Measurements from ENCODE around the gene IMPA2. TPM values are rescaled to one million over a fixed set of nuclear protein-coding genes. Genes with fewer than 3 reads are reported as not detected.

Gene IMPA2
- total RNA-seq, 1 experiment from 2014 or later, result 37.6 TPM

DNA sequence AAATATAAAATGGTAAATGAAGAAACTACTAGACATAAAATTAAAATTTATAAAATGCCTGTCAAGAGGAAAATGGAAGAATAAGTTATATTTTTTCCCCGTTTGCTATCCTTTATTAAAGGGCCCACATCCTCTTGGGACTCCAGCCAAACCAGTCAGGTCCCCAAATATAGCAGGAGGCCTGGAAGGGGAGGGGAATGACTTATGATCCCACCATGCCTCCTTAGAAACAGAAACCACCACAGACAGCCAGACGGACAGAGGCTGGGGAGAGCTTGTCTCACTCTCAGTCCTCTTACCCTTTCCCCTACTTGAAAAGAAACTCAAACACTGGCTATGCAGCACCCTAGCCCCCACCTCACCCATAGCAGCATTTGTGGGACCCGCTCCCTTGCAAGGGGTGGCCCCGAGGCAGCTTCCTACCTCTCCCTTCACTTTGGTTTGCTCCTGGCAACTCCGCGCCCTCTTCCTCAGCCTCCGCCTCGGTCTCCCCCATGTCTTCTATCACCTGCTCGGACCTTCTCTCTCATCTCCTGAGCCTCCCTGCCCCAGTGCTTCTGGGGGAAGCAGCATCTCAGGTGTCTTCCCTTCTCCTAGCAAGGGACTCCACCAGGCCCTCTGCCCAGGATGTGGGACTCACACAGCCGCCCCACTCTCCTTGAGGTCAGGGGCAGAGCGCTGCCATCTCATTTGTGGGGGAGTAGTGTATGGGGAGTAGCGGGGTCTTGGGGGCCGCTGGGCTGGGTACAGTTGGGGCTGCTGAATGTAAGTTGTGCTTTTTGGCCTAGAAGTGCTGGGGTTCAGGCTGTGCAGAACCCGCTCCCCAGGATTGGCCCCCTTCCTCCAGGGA lies 75.0 kb downstream of the IMPA2 start:
- intact Hi-C loops (cut with micrococcal nuclease; ENCODE audit: unreplicated experiment), result no loop called here
- no peak for ATAC-seq
- Histone ChIP-seq H3K27ac (ENCODE audit: low read length) (no peak overlapping the region), H3K9me3 (ENCODE audit: control insufficient read depth, insufficient read depth, low read depth, low read length) (no peaks in the 10 kb centered on the region), H3K36me3 (ENCODE audit: control insufficient read depth, insufficient read depth, low read length) (no peaks in the 10 kb centered on the region), H3K27me3 (ENCODE audit: control insufficient read depth, insufficient read depth, low read length) (no peaks in the 10 kb centered on the region), H3K4me3 (ENCODE audit: low read depth in 2 of 2, low read length in 2 of 2) (no peak overlapping the region), H3K4me1 (ENCODE audit: control insufficient read depth, insufficient read depth, low read length) (no peaks in the 10 kb centered on the region)
- POLR2A ChIA-PET, result interaction anchor here (0.7 kb wide), 1 partner anchor 325 kb away, joined by 3 read pairs; no protein-coding TSS in a partner anchor
- CTCF ChIA-PET, result no interaction called here
- BruUV-seq (replicated peaks), result no TSS peak
- DNase-seq (ENCODE audit: low read depth, low spot score), result no peak
- in situ Hi-C loops (cut with HindIII; ENCODE audit: low pct_unique_long_range_greater_than_20kb, low sequenced_read_pairs), result no loop called here
- no peak for TF ChIP-seq REST (IDR thresholded peaks at IDR 0.05; ENCODE audit: insufficient read depth in 1 of 2, low read depth in 2 of 2, low read length in 1 of 2)
- TF ChIP-seq TCF7L2 (IDR thresholded peaks at IDR 0.05; ENCODE audit: low read depth, low read length), result no peak
- TF ChIP-seq POLR2AphosphoS5 (IDR thresholded peaks at IDR 0.05; ENCODE audit: low read depth, low read length), result no peak

- no TSS peak for BruUV-seq (replicated peaks)
- TF ChIP-seq SIN3A (IDR thresholded peaks at IDR 0.05; ENCODE audit: borderline replicate concordance, insufficient read depth, low read depth, low read length) (no peak), POLR2AphosphoS5 (IDR thresholded peaks at IDR 0.05; ENCODE audit: low read depth, low read length) (no peak), TCF7L2 (IDR thresholded peaks at IDR 0.05; ENCODE audit: low read depth, low read length) (no peak), REST (IDR thresholded peaks at IDR 0.05; ENCODE audit: insufficient read depth in 1 of 2, low read depth in 2 of 2, low read length in 1 of 2) (no peak), CTCF (IDR thresholded peaks at IDR 0.05) (no peak)
- CTCF ChIA-PET, result no interaction called here
Measured at GRCh38 chr18:12056884-12057402, 75.6 kb downstream of the IMPA2 start.

More at GRCh38 chr18:12056884-12057402, 75.6 kb downstream of the IMPA2 start:
- Histone ChIP-seq H3K27me3 (ENCODE audit: control insufficient read depth, insufficient read depth, low read length) (no peaks in the 10 kb centered on the region), H3K4me1 (ENCODE audit: control insufficient read depth, insufficient read depth, low read length) (no peaks in the 10 kb centered on the region), H3K9me3 (ENCODE audit: control insufficient read depth, insufficient read depth, low read depth, low read length) (no peaks in the 10 kb centered on the region), H3K27ac (ENCODE audit: low read length) (no peak overlapping the region), H3K36me3 (ENCODE audit: control insufficient read depth, insufficient read depth, low read length) (no peaks in the 10 kb centered on the region), H3K4me3 (ENCODE audit: low read depth in 2 of 2, low read length in 2 of 2) (no peak overlapping the region)
- POLR2A ChIA-PET, result no interaction called here
- intact Hi-C loops (cut with micrococcal nuclease; ENCODE audit: unreplicated experiment) (no loop called here), in situ Hi-C loops (cut with HindIII; ENCODE audit: low pct_unique_long_range_greater_than_20kb, low sequenced_read_pairs) (no loop called here)
- DNase-seq (ENCODE audit: low read depth, low spot score), result no peak
- no peak for ATAC-seq
